ENCODE results near the gene PAXIP1. TPM values are rescaled to one million over a fixed set of nuclear protein-coding genes. Genes with fewer than 3 reads are reported as not detected.

Gene PAXIP1
- total RNA-seq, 1 experiment from 2014 or later, result 17.0 TPM

DNA sequence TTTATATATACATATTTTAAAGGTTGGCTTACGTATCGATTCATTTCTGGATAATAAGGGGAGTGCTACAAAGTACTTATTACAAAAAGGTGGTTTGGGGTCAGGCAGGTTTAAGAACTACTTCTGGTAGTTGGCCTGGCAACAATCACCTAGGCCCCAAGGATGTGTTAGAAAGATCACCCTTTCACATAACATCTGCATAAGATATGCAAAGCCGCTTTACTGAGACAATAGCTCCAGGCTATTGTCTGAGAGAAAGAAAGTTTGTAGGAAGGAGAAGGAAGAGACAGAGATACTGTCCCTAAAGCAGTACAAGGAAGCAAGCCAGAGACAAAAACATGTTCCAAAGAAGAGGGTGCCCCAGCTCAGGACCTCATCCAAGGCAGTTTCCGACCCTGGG lies 6.2 kb downstream of the PAXIP1 start:
- DNase-seq (ENCODE audit: low spot score), result no peak

- no peak for DNase-seq (ENCODE audit: low spot score)
Measured at GRCh38 chr7:154996101-154996500, 6.8 kb downstream of the PAXIP1 start.

DNA sequence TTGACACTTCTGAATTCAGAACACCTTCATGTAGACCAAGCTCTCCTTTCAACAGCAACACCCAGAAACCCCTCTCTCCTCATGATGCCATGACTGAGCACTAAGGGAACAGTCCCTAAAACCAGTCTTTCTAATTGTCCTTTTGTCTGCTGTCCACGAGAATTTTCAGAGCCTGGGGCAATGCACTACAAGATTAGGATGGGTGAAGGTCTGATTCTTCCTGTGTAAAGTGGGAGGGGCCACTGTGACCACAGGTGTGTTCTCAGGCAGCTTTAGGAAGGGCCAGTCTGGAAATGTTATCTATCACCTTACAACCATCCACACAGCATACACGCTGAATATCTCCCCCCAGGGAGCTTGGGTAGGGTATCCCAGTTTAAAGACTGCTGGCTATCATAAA lies 7.9 kb downstream of the PAXIP1 start:
- no peak for DNase-seq (ENCODE audit: low spot score)

DNA sequence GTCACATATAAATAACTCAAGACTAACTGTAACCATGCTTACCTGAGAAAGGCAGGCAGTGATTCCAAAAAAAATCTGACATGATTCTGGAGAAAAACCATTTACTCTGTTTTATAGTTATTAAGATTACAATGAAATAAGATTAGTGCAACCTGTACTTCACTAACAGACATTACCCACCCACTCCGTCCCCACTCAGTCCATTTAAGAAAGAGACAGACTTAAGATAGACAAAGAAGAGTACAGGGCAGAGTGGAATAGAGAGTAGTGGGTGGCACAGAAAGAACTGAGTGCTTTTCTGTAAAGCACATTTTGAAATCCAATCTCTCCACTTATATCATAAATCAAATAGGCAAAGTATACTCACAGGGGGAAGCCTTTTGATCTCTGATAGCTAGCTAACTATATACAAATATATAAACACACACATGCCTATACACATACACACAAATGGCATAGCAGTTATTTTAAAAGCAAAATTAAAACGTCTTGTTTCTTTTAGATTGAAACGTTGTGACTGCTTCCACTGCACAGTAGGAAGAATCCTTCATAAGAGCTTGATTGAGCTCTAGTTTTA lies 11.9 kb downstream of the PAXIP1 start:
- no peak for DNase-seq (ENCODE audit: low spot score)

DNA sequence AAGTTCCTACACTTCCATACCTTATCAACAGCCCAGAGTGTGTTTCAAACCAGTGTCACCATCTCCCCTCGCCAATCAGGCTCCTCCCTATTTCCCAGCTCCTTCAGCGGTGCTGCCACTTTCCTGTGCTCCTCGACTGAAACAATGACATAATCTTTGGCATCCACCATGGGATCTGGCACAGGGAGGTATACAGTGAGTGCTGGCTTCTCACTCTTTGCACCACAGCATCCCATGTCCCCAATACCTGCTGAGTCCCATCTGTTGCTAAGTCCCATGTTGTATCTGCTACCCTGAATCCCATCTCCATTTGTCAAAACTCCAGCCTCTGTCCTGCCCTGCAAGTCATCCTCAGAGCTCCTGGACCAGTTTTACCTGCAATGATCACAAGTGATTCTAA lies 15.4 kb downstream of the PAXIP1 start:
- no peak for DNase-seq (ENCODE audit: low spot score)

- no peak for DNase-seq (ENCODE audit: low spot score)
Measured at GRCh38 chr7:154986200-154986945, 16.6 kb downstream of the PAXIP1 start.

DNA sequence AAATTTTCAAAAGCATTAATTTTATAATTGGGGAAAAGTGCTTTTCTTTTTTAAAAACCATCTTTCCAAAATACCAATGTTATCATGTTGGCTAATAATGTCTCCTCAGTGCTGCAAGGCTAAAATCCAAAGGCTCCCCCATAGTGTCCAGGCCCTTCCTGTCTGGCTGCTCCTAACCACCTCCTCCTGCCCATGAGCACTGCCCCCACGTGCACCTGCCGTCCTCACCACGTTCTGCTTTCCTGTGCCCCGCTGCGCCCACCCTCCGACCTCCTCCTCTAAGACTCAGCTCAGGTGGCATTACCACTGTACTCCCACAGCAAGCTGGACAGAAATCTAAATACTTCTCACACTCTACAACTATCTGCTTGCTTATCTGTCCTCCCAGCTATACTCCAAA lies 17.7 kb downstream of the PAXIP1 start:
- DNase-seq (ENCODE audit: low spot score), result no peak

GRCh38 chr7:154984601-154985188 lies 18.2 kb downstream of the PAXIP1 start:
- no peak for DNase-seq (ENCODE audit: low spot score)

DNA sequence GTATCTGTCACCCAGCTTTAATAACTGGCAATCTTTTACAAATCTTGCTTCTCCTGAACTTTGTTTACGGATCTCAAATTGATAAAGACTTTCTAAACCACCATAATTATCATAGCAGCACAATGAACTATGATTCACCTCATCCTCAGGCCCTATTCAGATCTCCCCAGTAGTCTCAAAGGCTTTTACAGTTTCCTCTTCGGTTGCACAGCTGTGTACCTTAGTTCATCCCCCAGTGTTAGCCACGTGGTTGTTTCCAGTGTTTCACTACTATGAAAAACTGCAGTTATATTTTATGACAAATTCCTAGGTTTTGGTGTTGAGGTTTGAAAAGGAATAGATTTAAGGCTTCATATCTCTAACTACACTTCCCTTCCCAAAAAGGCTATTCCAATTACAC lies 24.9 kb downstream of the PAXIP1 start:
- no peak for DNase-seq (ENCODE audit: low spot score)

GRCh38 chr7:154977250-154977649 lies 25.7 kb downstream of the PAXIP1 start:
- no peak for DNase-seq (ENCODE audit: low spot score)

DNA sequence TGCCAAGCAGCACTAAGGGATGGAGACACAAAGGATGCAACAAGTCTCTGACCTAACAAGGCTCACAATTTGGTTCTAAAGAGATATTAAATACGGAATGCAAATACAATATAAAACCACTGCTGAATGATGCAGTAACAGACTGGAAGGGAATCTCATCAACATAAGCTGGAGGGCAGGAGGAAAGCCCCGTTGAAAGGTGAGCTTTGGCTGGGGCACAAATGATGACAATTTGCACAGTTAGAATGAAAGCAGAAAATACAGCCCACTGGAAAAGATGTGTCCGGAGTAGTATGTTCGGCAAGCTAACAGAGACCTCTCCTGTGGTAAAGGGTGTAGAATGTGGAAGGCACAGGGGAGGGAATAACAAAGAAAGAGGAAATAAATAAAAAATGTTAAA lies 26.1 kb downstream of the PAXIP1 start:
- no peak for DNase-seq (ENCODE audit: low spot score)

DNA sequence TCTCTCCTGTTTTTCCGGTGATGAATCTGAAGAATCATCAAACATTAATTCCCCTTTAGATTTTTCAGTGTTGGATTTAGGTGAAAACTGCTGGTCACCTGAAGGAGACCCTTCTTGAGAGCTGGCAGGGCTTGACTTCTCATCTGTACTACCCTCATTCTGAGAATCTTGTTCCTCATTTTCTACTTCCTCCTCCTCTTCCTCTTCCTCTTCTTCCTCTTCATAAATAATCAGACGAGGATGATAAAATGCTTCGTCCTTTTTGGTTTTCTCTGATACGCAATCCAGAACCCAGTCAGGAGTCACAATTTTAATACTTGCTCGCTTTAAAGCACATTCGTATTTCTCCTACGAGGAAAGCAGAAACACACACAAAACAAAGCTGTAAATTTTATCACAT lies 26.9 kb downstream of the PAXIP1 start:
- no peak for DNase-seq (ENCODE audit: low spot score)

GRCh38 chr7:154973381-154973780 lies 29.5 kb downstream of the PAXIP1 start:
- no peak for DNase-seq (ENCODE audit: low spot score)

- no peak for DNase-seq (ENCODE audit: low spot score)
Measured at GRCh38 chr7:154968336-154969001, 34.5 kb downstream of the PAXIP1 start.

- DNase-seq (ENCODE audit: low spot score), result no peak
Measured at GRCh38 chr7:154967401-154967955, 35.4 kb downstream of the PAXIP1 start.

DNA sequence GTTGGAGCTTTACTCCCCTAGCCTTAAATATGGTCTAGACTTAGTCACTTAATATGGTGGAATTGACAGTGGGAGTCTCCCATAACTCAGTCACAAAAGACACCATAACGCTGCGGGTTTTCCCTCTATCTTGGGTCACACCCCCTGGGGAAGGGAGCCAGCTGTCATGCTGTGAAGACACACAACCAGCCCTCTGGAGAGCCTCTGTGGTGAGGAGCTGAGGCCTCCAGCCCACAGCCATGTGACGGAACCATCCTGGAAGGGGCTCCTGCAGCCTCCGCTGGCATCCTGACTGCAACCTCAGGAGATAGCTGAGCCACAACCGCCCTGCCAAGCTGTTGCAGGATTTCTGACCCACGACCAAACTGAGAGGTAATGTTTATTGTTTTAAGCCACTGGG lies 37.9 kb downstream of the PAXIP1 start:
- DNase-seq (ENCODE audit: low spot score), result no peak

DNA sequence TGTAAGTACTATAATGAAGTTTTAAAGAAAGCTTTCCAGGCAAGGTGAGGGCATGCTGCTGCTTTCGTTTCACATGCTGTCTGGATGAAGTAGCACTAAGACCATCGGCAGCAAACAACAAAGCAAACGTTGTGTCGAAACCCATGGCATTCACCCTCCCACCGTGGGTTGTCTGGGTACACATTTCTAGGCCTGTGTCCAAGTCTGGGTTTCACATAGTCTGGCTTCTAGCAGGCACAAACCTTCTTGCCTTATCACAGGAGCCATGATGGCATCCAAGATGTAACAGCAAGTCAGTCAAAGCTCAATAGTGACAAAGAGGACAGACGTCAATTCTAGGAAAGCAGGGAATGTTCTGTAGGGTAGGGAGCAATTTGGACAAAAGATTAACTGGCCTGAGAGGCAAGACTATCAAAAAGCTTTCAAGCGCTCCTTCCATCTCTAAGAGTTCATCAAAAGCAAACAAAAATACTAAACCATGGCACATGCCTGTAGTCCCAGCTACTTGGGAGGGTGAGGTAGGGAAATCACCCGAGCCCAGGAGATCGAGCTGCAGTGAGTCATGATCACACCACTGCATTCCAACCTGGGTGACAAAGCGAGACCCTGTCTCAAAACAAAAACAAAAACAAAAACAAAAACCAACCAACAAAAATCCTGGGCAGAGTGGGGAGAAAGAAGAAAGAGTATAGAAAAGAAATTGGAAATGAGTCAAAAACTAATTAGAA lies 42.7 kb downstream of the PAXIP1 start:
- DNase-seq (ENCODE audit: low spot score), result no peak

GRCh38 chr7:154956427-154956826 lies 46.5 kb downstream of the PAXIP1 start:
- DNase-seq (ENCODE audit: low spot score), result no peak

DNA sequence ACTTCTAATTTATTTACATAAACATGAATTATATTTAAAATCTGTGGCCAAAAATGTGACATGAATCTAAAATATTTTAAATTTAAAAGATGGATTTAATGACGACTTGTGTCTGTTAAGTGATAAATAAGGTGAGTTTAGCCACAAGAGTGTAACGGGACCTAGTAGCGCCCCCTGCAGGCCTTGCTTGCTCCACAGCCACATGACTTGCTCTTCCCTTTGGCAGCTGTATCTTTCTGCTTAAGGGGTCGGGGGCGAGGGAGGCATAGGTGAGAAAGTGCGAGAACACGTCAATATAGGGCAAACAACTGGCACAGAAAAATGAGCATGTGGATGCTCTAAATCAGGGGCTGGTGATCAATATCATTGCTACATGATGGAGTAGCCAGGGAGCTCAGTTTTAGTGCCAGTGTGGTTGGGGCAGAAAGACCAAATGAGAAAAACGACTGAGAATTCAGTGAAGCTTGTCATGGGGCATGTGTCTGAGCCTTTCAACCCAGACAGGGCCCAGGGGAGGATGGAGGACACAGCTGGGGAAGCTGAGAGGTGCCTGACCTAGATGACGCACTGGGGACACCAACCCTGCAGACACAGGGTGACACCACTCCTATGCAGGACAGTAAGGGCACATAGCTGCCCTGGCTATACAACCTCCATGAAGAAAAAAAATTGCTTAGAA lies 49.8 kb downstream of the PAXIP1 start:
- DNase-seq (ENCODE audit: low spot score), result peak; percentile 74

- no peak for DNase-seq (ENCODE audit: low spot score)
Measured at GRCh38 chr7:154950960-154951359, 52.0 kb downstream of the PAXIP1 start.

- no peak for DNase-seq (ENCODE audit: low spot score)
Measured at GRCh38 chr7:154947604-154948003, 55.3 kb downstream of the PAXIP1 start.
